Activated T-cell treated with anti-CD3 and anti-CD28 coated beads for 24 hours (primary cell): ENCODE results near the gene NUDT19.
"Not testable (repeated sequence)": the region's sequence is repeated elsewhere in the genome, so short reads cannot be mapped to it uniquely, and the experiment has no call there.

Experiments
- DNase-seq: peaks from one replicate; pipeline ENCODE4 v3.0.0-alpha.2; 2020; ENCODE audit warnings: low read depth

Gene NUDT19

DNA sequence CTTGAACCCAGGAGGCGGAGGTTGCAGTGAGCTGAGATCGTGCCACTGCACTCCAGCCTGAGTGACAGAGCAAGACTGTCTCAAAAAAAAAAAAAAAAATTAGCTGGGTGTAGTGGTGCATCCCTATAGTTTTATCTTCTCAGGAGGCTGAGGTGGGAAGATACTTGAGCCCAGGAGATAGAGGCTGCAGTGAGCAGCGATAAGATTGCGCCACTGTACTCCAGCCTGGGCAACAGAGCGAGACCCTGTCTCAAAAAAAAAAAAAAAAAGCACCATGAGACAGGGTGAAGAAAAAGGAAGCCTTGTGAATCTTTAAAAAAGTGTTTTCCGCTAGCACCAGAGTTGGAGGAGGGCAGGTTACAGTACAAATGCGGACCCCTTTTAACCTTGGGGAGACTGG is 24.6 kb downstream of the NUDT19 start:
- DNase-seq = not testable (repeated sequence)

GRCh38 chr19:32717496-32717895 is 25.9 kb downstream of the NUDT19 start:
- DNase-seq = no peak

DNA sequence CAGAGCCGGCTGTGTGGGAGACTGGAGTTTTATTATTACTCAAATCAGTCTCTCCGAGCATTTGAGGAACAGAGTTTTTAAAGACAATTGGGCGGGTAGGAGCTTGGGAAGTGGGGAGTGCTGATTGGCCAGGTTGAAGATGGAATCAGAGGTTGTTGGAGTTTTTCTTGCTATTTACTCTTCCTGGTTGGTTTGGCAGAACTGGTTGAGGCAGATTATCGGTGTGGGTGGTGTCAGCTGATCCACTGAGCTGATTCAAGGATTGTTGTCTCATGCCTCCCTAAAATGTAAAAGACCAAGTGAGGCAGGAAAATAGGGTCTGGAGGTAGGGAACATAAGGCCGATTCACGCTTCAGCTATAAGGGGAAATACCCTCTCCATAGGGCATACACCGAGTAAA is 26.7 kb downstream of the NUDT19 start:
- no peak for DNase-seq

- no peak for DNase-seq
Measured at GRCh38 chr19:32719611-32720059, 28.0 kb downstream of the NUDT19 start, which contains the start of gene TDRD12. TDRD12 (plus strand) TSS chr19:32719767; CDS start chr19:32720073, 306 bp downstream.

GRCh38 chr19:32720216-32720935 is 28.8 kb downstream of the NUDT19 start:
- DNase-seq = no peak

- DNase-seq = no peak
Measured at GRCh38 chr19:32720936-32721250, 29.3 kb downstream of the NUDT19 start.

GRCh38 chr19:32735936-32736335 is 44.3 kb downstream of the NUDT19 start:
- DNase-seq = no peak

DNA sequence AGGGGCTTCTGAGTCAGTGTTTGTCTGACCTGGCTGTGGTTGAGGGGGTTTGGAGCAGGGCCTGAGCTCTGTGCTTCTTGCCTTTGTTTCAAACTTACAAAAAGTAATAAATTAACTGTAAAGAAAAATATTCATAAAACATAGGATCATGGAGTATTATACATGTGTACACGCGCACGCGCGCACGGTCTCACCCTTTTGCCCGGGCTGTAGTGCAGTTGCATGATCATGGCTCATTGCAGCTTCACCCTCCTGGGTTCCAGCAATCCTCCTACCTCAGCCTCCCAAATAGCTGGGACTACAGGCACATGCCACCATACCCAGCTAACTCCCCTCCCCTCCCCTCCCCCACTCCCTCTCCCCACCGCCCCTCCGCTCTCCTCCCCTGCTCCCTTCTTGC is 51.4 kb downstream of the NUDT19 start:
- DNase-seq = no peak

GRCh38 chr19:32743447-32743846 is 51.8 kb downstream of the NUDT19 start:
- no peak for DNase-seq

- no peak for DNase-seq
Measured at GRCh38 chr19:32744555-32745325, 53.1 kb downstream of the NUDT19 start.

GRCh38 chr19:32745594-32746251 is 54.1 kb downstream of the NUDT19 start:
- not testable (repeated sequence) for DNase-seq

- DNase-seq = peak; percentile 8
Measured at GRCh38 chr19:32746631-32747196, 55.1 kb downstream of the NUDT19 start.

DNA sequence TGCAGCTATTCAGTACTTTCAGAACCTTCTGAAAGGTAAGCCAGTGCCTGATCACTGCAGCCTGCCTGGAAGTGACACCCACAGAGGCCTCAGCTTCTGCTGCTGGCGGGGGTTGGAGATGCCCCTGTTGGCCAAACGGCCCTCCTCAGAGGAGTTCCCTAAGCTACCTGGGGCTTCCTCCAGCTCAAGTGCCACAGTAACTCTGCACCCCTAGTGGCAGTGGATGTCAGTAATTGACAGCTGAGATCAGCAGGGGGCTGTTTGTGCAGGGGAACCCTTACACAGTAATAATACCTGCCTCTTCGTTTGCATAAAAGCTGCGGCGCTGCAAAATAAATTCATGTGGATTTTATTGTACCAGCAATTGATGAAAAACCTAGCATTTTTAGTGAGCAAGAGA is 56.9 kb downstream of the NUDT19 start:
- DNase-seq = peak; percentile 2

DNA sequence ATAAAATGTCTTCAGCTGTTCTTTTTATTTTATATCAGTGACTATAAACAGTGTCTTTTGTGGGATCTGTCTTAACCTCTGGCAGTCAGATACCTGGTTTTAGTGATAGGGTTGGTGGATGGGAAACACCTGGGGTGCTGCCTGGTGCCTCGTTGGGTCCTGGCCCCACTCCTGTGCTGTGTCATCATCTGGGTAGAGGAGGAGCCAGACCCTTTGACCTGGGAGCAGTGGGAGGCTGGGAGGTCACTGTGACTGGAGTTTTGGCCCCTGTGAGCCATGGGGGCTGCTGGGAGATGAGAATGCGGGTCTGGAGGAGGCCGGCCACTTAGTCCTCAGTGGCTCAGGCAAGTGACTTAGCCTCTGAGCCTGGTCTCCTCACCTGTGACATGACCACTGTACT is 57.3 kb downstream of the NUDT19 start:
- no peak for DNase-seq

- no peak for DNase-seq
Measured at GRCh38 chr19:32749361-32749760, 57.7 kb downstream of the NUDT19 start.

DNA sequence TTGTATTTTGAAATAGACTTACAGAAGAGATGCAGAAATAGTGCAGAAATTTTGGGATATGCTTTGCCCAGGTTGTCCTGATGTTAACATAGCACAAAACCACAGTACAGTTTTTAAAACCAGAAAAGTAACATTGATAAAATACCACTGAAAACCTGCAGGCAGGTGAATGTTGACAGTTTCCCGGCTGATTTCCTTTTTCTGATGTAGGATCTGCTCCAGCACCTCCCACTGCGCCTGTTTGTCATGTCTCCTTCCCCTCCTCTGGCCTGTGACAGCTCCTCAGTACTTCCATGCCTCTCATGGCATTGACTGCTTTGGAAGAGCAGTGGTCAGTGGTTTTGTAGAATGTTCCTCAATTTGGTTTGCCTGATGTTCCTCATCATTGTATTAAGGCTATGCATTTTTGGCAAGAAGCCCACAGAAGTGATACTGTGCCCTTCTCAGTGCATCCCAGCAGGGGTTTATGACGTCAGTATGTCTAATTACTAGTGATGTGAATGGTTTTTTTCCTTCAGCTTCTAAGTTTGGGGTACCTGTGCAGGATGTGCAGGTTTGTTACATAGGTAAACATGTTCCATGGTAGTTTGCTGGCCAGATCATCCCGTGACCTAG is 58.9 kb downstream of the NUDT19 start:
- DNase-seq = no peak

DNA sequence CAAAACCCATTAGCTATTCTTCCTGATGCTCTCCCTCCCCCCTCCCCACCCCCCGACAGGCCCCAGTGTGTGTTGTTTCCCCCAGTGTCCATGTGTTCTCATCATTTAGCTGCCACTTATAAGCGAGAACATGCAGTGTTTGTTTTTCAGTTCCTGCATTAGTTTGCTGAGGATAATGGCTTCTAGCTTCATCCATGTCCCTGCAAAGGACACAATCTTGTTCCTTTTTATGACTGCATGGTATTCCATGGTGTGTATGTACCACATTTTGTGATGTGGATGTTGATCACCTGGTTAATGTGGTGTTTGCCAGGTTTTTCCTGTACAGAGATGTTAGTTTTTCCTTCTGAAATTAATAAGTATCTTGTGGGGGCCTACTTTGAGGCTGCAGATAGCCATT is 59.4 kb downstream of the NUDT19 start:
- DNase-seq = no peak

GRCh38 chr19:32757189-32757588 is 65.6 kb downstream of the NUDT19 start:
- no peak for DNase-seq
